ENCODE data around the gene SNED1. TPM values are rescaled to one million over a fixed set of nuclear protein-coding genes. Genes with fewer than 3 reads are reported as not detected.

Gene SNED1
- total RNA-seq, 2 donors from 2014 or later, result 4.6 TPM

DNA sequence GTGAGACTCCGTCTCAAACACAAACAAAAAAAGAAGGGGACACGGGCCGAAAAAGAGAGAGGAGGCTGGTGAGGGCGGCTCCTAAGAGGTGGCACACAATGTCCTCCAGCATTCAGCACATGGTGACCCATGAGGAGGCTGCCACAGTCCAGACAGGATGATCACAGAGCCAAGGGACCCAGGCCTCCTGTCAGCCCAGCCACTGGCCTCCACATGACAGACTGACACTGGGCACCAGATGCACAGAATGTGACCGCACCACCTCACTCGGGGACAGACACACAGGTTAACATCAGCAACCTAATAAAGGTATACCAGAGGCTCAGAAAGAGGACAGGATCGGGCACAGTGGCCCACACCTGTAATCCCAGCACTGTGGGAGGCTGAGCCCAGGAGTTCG, 129.8 kb downstream of the SNED1 start:
- Histone ChIP-seq H3K27ac (no peak overlapping the region), H3K9me3 (no peaks in the 10 kb centered on the region), H3K9ac (ENCODE audit: low read depth in 2 of 2, low read length in 2 of 2) (no peak overlapping the region), H3K36me3 (no peaks in the 10 kb centered on the region), H3K4me1 (no peaks in the 10 kb centered on the region), H3K4me3 (no peak overlapping the region), H3K27me3 (no peaks in the 10 kb centered on the region)
- TF ChIP-seq, protein P1, sequence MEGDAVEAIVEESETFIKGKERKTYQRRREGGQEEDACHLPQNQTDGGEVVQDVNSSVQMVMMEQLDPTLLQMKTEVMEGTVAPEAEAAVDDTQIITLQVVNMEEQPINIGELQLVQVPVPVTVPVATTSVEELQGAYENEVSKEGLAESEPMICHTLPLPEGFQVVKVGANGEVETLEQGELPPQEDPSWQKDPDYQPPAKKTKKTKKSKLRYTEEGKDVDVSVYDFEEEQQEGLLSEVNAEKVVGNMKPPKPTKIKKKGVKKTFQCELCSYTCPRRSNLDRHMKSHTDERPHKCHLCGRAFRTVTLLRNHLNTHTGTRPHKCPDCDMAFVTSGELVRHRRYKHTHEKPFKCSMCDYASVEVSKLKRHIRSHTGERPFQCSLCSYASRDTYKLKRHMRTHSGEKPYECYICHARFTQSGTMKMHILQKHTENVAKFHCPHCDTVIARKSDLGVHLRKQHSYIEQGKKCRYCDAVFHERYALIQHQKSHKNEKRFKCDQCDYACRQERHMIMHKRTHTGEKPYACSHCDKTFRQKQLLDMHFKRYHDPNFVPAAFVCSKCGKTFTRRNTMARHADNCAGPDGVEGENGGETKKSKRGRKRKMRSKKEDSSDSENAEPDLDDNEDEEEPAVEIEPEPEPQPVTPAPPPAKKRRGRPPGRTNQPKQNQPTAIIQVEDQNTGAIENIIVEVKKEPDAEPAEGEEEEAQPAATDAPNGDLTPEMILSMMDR (IDR thresholded peaks at IDR 0.05), result no peak
- intact Hi-C loops (cut with DNase I), result no loop called here
- DNase-seq, result no peak

DNA sequence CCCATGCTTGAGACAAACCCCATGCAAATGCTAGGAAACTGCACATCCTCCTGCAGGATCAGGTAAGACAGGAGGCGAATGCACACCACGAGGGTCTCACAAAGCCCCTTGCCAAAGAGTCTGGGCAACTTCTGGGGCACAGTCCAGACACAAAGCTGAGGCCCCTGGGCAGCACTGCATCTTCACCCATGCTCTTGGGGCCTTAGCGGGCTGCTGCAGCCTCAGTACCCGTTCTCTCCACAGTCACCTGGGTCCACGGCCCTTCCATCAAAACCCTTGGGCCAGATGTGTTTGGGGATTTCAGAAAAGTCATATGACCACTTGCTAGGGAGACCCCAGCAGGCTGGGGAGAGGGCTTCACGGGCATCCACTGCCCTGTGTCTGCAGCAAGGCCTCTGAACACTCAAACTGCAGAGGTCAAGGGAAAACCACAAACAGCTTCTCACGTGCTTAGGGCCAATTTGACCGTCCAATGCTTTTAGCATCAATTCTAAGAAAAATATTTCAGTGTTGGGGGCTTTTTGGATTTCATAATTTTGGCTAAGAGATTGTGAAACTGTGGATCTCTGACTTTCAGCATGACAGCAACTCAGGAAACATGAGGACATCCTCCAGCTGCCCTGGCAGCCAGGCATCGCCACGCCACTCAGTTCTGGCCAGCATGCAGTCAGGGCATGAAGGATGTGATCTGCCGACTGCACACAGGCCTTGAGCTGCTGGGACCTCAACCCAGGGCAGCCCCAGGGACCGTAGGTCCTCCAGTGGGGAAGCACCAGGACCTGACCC, 130.9 kb downstream of the SNED1 start:
- intact Hi-C loops (cut with DNase I), result no loop called here
- Histone ChIP-seq H3K9ac (ENCODE audit: low read depth in 2 of 2, low read length in 2 of 2) (no peak overlapping the region), H3K4me1 (no peaks in the 10 kb centered on the region), H3K27me3 (no peaks in the 10 kb centered on the region), H3K36me3 (no peaks in the 10 kb centered on the region), H3K27ac (no peak overlapping the region), H3K4me3 (no peak overlapping the region), H3K9me3 (no peaks in the 10 kb centered on the region)
- DNase-seq, result no peak
- TF ChIP-seq, protein P1 (IDR thresholded peaks at IDR 0.05), result no peak

DNA sequence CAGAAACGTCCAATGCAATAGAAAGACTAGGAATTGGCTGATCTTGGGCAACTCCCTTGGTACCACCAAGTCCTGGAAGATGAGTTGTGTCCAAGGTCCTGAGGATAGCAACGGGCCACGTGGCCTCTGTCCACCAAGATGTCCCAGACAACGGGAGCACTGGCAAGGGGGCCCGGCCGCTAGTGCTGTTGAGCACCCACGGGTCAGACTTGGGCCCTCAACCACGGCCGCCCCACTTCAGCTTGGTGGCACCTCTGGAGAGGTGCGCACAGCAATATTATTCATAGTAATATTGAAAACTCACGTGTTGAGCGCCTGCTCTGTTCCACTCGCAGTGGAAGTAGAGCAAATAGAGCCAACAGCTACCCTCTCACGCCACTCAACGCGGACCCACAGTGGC, 131.9 kb downstream of the SNED1 start:
- no peak overlapping the region for H3K27ac ChIP-seq
- no peak for DNase-seq
- no peaks in the 10 kb centered on the region for H3K36me3 ChIP-seq
- intact Hi-C loops (cut with DNase I), result no loop called here
- no peak overlapping the region for H3K9ac ChIP-seq (ENCODE audit: low read depth in 2 of 2, low read length in 2 of 2)
- TF ChIP-seq, protein P1 (IDR thresholded peaks at IDR 0.05), result no peak
- H3K9me3 ChIP-seq, result no peaks in the 10 kb centered on the region
- no peak overlapping the region for H3K4me3 ChIP-seq
- H3K27me3 ChIP-seq, result no peaks in the 10 kb centered on the region
- no peaks in the 10 kb centered on the region for H3K4me1 ChIP-seq

DNA sequence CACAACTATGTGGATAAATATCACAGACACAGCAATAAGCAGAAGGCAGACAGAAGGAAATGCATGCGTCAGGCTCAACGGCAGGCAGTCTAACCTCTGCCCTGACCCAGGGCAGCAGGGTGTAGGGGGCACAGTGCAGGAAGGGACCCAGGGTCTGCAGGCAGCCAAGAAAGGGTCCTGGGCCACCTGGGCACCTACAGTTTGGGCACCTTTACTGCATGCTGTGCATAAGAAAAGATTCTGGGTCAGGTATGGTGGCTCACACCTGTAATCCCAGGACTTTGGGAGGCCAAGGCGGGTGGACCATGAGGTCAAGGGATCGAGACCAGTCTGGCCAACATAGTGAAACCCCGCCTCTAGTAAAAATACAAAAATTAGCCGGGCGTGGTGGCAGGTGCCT, 133.1 kb downstream of the SNED1 start:
- H3K36me3 ChIP-seq, result no peaks in the 10 kb centered on the region
- no peak overlapping the region for H3K4me3 ChIP-seq
- TF ChIP-seq, protein P1 (IDR thresholded peaks at IDR 0.05), result no peak
- DNase-seq, result no peak
- no peaks in the 10 kb centered on the region for H3K27me3 ChIP-seq
- intact Hi-C loops (cut with DNase I), result no loop called here
- H3K9ac ChIP-seq (ENCODE audit: low read depth in 2 of 2, low read length in 2 of 2), result no peak overlapping the region
- H3K9me3 ChIP-seq, result no peaks in the 10 kb centered on the region
- H3K27ac ChIP-seq, result no peak overlapping the region
- H3K4me1 ChIP-seq, result no peaks in the 10 kb centered on the region

DNA sequence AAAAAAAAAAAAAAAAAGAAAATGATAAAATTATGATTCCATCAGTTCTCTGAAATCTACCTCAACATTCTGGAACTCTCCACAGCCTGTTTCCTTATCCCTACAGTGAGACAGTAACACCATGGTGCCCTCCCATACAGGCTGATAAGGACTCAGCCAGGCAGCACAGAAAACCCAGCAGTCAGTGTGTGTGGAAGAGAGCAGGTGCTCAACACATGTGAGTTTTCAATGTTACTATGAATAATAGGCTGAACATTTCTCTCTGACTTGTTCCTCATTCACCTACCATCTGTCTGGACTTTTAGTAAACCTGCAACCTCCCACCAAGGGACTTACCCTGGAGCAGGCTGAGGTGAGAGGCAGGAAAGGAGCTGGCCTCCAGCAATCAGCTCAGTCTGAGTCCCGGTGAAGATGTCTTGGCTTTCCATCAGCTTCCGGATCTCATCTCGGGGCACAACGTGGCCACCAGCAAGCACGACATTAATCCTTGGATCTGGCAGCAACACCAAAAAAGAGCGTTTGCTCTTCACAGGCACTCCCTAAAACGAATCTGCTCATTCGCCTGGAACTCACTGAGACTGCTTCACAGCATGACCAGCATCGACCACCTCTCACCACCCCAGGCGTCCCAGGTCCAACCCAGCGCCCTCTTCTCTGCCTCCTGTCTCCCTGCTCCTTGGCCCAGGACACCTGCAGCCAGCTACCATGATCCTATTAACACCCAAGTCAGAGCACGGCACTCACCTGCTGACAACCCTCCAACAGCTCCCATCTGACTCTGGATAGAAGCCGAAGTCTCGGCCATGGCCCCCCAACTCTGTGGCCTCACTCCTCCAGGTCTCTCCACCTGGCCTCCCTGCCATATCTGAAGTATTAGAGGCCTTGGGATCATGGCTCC, 134.4 kb downstream of the SNED1 start:
- H3K36me3 ChIP-seq, result no peaks in the 10 kb centered on the region
- H3K9ac ChIP-seq (ENCODE audit: low read depth in 2 of 2, low read length in 2 of 2), result no peak overlapping the region
- H3K9me3 ChIP-seq, result no peaks in the 10 kb centered on the region
- H3K4me3 ChIP-seq, result no peak overlapping the region
- no peak for DNase-seq
- intact Hi-C loops (cut with DNase I), result no loop called here
- no peak overlapping the region for H3K27ac ChIP-seq
- no peaks in the 10 kb centered on the region for H3K27me3 ChIP-seq
- TF ChIP-seq, protein P1 (IDR thresholded peaks at IDR 0.05), result no peak
- no peaks in the 10 kb centered on the region for H3K4me1 ChIP-seq
